Thymus (tissue), 11 donors: Measurements from ENCODE around the gene LINC01488. TPM values are rescaled to one million over a fixed set of nuclear protein-coding genes. Genes with fewer than 3 reads are reported as not detected.

ENCODE experiments used
- DNase-seq, 9 donors: peaks; one replicate each; pipeline ENCODE4 v3.0.0-alpha.2; 2013; ENCODE audit warnings: low spot score in 9 of 9, low read depth in 6 of 9, missing footprints in 1 of 9
- H3K27ac ChIP-seq, 2 donors: one replicate each; pipeline ENCODE4 v1.5.1; 2013; ENCODE audit warnings: control low read depth in 1 of 2, low read depth in 1 of 2, low read length in 1 of 2, mild to moderate bottlenecking in 1 of 2, moderate library complexity in 1 of 2
- H3K27me3 ChIP-seq, 2 donors: one replicate each; pipeline ENCODE4 v1.5.1; 2013; ENCODE audit warnings: low read length in 1 of 2; ENCODE audit not compliant: control insufficient read depth in 2 of 2, insufficient read depth in 1 of 2
- H3K36me3 ChIP-seq, 2 donors: one replicate each; pipeline ENCODE4 v1.5.1; 2013; ENCODE audit warnings: low read length in 1 of 2, mild to moderate bottlenecking in 1 of 2, moderate library complexity in 1 of 2; ENCODE audit not compliant: control insufficient read depth in 2 of 2, insufficient read depth in 2 of 2
- H3K4me1 ChIP-seq, 2 donors: one replicate each; pipeline ENCODE4 v1.5.1; 2013; ENCODE audit warnings: low read length in 2 of 2; ENCODE audit not compliant: control insufficient read depth in 2 of 2, insufficient read depth in 2 of 2
- H3K4me3 ChIP-seq, 2 donors: one replicate each; pipeline ENCODE4 v1.5.1; 2013; ENCODE audit warnings: low read length in 2 of 2, control low read depth in 1 of 2, mild to moderate bottlenecking in 1 of 2
- H3K9me3 ChIP-seq, 2 donors: one replicate each; pipeline ENCODE4 v1.5.1; 2013; ENCODE audit warnings: low read length in 1 of 2, mild to moderate bottlenecking in 1 of 2; ENCODE audit not compliant: control insufficient read depth in 2 of 2, insufficient read depth in 1 of 2
- WGBS: extraction: QIAGEN DNeasy Blood & Tissue Kit; methylation state at CpG from one replicate; pipeline ENCODE4 v1.1.7; 2013; 5-methylcytosine and 5-hydroxymethylcytosine counted together
- polyA plus RNA-seq: library from polyadenylated mRNA; stranded (reverse); fragments of 200-250 nt; gene quantifications from one replicate; pipeline ENCODE4 v1.2.3, GENCODE V29; 2013
- total RNA-seq: library from RNA; stranded (reverse); fragments of 120-200 nt; gene quantifications from one replicate; pipeline ENCODE4 v1.2.4, GENCODE V29; 2013
- donor health status: healthy.

The LINC01488 gene
- total and polyA plus RNA-seq, 2 donors = 0.07 TPM; not detected in 1

DNA sequence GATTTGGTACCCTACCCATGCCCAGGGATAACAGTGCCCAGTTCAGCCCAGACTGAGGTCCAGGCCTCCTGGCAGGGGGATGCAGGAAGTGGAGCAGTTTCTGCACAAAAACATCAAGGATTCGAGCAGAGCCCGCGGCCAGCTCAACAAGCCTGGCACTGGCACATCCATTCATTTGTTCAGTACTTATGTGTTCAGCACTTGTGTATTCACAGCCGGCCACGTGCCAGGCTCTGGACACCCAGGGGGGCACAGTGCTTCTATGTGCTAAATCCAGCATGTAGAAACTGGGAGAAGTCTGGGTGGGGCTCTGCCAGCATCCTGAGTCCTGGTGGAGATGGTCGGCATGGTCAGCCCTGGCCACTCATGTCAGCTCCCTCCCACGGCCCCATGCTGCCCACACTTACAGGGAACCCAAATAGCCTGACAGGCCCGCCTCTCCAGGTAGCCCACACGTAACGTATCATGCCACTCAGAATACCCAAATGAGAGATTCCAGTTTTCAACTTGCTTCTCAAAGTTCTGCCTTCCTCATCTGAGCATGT lies 28.5 kb downstream of the LINC01488 start:
- 97% methylated on average over 10 of the region's 10 CpGs for WGBS
- H3K4me3 ChIP-seq = no peak overlapping the region
- DNase-seq = no peak
- no peaks in the 10 kb centered on the region for H3K36me3 ChIP-seq
- no peaks in the 10 kb centered on the region for H3K4me1 ChIP-seq
- H3K27me3 ChIP-seq = no peaks in the 10 kb centered on the region
- no peak overlapping the region for H3K27ac ChIP-seq
- H3K9me3 ChIP-seq = peaks cover 1 to 3% of the 10 kb centered on the region in 2 donors

DNA sequence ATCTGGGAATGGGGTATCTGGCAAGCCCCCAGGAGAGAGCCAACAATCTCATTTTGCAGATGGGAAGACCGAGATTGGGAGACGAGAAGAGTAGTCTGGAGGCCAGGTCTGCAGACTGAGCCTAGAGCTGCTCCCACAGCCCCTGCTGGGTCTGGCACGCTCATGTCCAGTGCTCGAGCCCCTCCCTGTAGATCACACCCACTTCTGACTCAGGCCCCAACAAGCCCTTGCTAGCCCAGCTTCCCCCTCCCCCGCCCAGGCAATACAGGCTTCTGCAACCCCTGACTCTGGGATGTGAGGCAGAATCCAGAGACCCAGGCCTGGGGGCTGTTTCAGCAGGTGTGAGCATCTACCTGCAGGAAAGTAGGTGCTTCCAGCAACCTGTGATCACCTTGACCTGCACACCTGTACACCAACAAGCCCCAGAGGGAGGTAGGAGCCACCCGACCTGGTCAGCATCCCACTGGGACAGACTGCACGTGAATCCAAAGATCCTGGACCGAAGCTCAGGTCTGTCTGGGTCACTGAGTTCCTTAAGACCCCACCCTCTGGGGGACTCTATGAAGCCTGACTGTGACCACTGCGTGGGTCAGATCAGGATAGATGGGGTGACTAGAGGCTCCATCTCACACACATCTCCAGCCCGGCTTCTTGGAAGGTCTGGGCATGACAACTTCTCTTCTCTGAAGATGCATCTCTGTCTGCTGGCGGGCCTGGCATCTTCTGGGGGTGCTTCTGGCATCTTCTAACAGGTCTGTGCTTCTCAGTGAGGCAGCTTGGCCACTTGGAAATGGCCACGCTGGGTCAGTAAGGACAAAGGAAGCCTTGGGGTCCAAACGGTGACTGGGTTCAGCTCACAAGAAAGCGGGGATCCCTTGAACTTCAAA lies 29.3 kb downstream of the LINC01488 start:
- Histone ChIP-seq H3K36me3 (no peaks in the 10 kb centered on the region), H3K27ac (no peak overlapping the region), H3K27me3 (no peaks in the 10 kb centered on the region), H3K4me3 (no peak overlapping the region), H3K4me1 (no peaks in the 10 kb centered on the region), H3K9me3 (peaks cover 1 to 3% of the 10 kb centered on the region in 2 donors)
- DNase-seq = no peak
- WGBS = 94% methylated on average over 14 of the region's 14 CpGs

DNA sequence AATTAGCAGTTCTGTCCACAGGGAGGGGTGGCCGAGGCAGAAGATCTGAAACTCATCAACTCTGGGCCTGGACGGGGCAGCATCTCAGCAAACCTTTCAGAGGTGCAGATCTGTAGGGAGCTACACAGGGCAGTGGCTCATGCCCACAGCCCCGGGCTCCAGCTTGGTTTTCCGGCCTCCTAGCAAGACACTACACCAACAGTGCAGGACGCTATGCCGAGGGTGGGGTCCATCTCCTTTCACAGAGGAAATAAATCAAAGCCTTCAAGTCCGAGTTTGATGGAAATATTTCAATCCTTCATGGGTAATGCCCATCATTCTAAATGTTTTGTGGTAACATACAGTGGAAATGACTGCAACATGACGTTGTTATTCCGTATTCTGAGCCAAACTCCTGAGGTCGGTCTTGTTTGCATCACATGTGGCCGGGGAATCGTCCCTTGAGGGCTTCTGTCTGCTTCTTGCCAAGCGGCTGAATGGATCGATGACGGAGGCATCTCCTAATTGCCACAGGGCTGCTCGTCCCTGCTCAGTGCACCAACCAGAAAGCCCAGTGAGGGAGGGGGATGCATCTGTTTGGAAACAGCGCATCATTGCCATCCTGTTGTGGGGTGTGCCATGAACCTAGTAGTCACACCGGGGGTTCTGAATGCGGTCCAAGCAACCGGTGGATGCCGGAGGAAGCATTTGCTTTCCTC lies 30.0 kb downstream of the LINC01488 start:
- Histone ChIP-seq H3K27me3 (no peaks in the 10 kb centered on the region), H3K9me3 (peaks cover 0 to 3% of the 10 kb centered on the region in 2 donors), H3K4me3 (no peak overlapping the region), H3K36me3 (no peaks in the 10 kb centered on the region), H3K4me1 (no peaks in the 10 kb centered on the region), H3K27ac (no peak overlapping the region)
- DNase-seq = no peak
- WGBS = 95% methylated on average over 21 of the region's 21 CpGs

DNA sequence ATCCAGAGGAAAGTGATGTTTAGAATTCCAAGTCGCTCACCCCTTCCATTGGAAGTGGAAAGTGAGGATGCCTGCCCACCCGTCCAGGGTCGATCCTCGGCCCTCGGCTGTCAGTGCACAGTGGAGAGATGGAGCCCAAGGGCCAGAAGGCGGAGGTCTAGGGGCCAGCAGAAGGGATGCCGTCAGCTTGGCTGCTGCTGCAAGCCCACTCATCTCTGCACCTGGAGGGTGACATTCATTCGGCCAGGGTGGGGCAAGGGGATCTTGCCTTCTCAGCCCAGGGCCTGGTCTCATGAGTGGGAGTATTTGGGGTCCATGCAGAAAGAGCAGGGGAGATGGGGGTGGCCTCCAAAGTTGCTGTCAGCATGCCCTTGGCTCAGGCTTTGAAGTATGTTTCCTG lies 30.7 kb downstream of the LINC01488 start:
- no peak overlapping the region for H3K27ac ChIP-seq
- 97% methylated on average over 8 of the region's 8 CpGs for WGBS
- H3K4me3 ChIP-seq = no peak overlapping the region
- no peaks in the 10 kb centered on the region for H3K36me3 ChIP-seq
- peaks cover 0 to 9% of the 10 kb centered on the region in 2 donors for H3K9me3 ChIP-seq
- H3K27me3 ChIP-seq = no peaks in the 10 kb centered on the region
- DNase-seq = no peak
- H3K4me1 ChIP-seq = no peaks in the 10 kb centered on the region

DNA sequence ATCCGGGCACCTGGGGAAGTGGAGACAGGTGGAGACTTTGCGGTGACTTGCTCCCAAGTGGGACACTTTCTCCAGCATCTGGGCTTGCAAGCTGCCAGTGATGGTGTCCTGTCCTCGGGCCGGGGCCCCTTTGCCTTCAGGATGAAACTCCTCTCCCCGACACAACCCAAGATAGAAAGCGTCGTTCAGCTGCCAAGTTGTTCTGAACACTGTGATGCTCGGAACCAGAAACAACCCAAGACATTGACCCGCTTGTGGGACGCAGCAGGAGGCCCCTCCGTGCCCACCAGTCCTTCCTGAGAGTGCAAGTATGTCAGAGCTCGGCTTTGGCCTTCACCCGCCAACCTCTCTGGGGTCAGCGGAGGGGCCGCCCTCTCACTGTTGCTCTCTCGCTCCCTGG lies 31.3 kb downstream of the LINC01488 start:
- Histone ChIP-seq H3K4me1 (no peaks in the 10 kb centered on the region), H3K9me3 (peaks cover 0 to 9% of the 10 kb centered on the region in 2 donors), H3K27ac (no peak overlapping the region), H3K4me3 (no peak overlapping the region), H3K27me3 (no peaks in the 10 kb centered on the region), H3K36me3 (no peaks in the 10 kb centered on the region)
- no peak for DNase-seq
- 97% methylated on average over 16 of the region's 16 CpGs for WGBS

DNA sequence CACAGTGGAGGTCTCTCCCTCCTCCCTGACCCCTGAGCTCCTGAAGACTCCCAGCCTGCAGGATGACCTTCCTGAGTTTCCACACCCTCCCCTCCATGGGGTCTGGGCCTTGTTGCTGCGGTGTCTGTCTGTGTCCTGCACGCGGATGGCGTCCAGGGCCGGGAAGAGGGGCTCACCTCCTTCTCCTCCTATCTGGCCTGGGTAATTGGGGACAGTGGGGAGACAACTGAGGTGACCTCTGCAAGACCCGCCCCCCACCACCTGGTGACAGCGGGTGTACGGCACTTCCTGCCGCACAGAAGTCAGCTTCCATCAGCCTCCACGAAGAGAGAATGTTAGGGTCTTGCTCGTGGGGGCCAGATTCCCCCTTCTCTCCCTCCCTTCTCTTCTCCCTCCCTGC lies 31.7 kb downstream of the LINC01488 start:
- Histone ChIP-seq H3K27ac (no peak overlapping the region), H3K4me1 (no peaks in the 10 kb centered on the region)
- WGBS = 89% methylated on average over 11 of the region's 11 CpGs

DNA sequence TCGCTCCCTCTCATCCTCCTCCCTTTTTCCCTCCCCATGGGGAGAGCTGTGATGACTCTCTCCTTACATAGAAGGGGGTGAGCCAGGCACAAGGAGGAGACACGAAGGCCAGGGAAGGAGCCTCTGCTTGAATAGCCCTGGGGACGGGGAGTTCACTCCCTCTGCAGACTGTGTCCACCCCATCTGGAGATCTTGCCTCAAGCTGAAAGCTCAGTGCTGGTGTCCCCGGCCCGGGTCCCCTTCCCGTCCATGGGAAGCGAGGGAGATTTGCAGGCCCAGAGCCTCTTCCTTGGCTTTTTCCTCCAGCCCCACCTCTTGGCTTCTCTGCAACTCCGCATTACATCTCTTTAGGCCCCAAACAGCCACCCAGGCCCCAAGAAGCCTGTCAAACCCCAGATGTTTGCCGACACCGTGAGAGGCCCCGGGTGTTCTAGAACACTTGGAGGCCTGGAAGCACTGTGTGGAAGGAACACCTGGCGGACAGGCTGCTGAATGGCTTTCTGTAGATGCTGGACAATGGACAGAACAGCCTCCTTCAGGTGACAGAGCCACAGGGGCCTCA lies 32.3 kb downstream of the LINC01488 start:
- Histone ChIP-seq H3K4me1 (no peaks in the 10 kb centered on the region), H3K27ac (no peak overlapping the region), H3K4me3 (no peak overlapping the region), H3K9me3 (peaks cover 0 to 9% of the 10 kb centered on the region in 2 donors), H3K36me3 (no peaks in the 10 kb centered on the region), H3K27me3 (no peaks in the 10 kb centered on the region)
- 89% methylated on average over 12 of the region's 12 CpGs for WGBS
- no peak for DNase-seq

More for the DNA sequence above, 31.7 kb downstream of the LINC01488 start:
- DNase-seq = no peak
- Histone ChIP-seq H3K9me3 (peaks cover 0 to 9% of the 10 kb centered on the region in 2 donors), H3K4me3 (no peak overlapping the region), H3K27me3 (no peaks in the 10 kb centered on the region), H3K36me3 (no peaks in the 10 kb centered on the region)

DNA sequence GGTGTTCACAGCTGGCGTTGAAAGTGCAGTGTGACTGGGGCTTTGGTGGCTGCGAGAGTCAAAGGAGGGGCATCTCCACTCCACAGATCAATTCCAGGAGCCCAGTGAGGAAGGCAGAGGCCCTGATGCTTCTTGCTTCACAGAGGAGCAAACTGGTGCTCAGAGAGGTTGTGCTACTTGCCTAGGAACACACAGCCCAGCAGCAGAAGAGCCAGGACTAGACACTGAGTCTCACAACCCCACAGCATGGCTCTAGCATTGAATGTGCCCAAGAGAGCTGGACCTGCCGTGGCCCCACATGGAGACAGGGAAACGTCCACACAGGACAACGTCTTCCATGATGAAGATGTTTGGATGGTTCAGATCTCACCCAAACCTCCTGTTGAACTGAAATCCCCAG lies 33.3 kb downstream of the LINC01488 start:
- no peak overlapping the region for H3K27ac ChIP-seq
- H3K9me3 ChIP-seq = peaks cover 0 to 9% of the 10 kb centered on the region in 2 donors
- H3K4me3 ChIP-seq = no peak overlapping the region
- WGBS = 94% methylated on average over 5 of the region's 5 CpGs
- DNase-seq = no peak
- H3K27me3 ChIP-seq = no peaks in the 10 kb centered on the region
- no peaks in the 10 kb centered on the region for H3K4me1 ChIP-seq
- no peaks in the 10 kb centered on the region for H3K36me3 ChIP-seq
